ENCODE measurements around the gene OTUB1.

The OTUB1 gene

GRCh38 chr11:63945477-63946163 lies 40.6 kb upstream of the OTUB1 start:
- Histone ChIP-seq H3K27me3 (replicated peaks; ENCODE audit: insufficient read depth, low read length) (no peaks in the 10 kb centered on the region), H3K9ac (ENCODE audit: low read length) (no peak overlapping the region), H3K79me2 (ENCODE audit: low read length) (peaks cover 48% of the 10 kb centered on the region), H3F3A (ENCODE audit: insufficient read depth, low read length) (peaks cover 1% of the 10 kb centered on the region; the same call in 1 of the 2 replicates), H4K20me1 (ENCODE audit: insufficient read depth, low read length) (no peaks in the 10 kb centered on the region), H3K27ac (ENCODE audit: low read length) (no peak overlapping the region), H3K36me3 (replicated peaks; ENCODE audit: insufficient read depth, low read length) (no peaks in the 10 kb centered on the region), H3K9me2 (replicated peaks; ENCODE audit: insufficient read depth, low read length) (no peaks in the 10 kb centered on the region), H2AFZ (ENCODE audit: low read length) (no peak overlapping the region), H3K9me3 (replicated peaks; ENCODE audit: insufficient read depth, low read length) (no peaks in the 10 kb centered on the region), H3K4me3 (ENCODE audit: low read length) (no peak overlapping the region), H3K4me1 (ENCODE audit: low read length) (no peaks in the 10 kb centered on the region), H3K4me2 (ENCODE audit: low read depth, low read length) (no peak overlapping the region)
- DNase-seq: peak; percentile 44
- TF ChIP-seq, protein P1, sequence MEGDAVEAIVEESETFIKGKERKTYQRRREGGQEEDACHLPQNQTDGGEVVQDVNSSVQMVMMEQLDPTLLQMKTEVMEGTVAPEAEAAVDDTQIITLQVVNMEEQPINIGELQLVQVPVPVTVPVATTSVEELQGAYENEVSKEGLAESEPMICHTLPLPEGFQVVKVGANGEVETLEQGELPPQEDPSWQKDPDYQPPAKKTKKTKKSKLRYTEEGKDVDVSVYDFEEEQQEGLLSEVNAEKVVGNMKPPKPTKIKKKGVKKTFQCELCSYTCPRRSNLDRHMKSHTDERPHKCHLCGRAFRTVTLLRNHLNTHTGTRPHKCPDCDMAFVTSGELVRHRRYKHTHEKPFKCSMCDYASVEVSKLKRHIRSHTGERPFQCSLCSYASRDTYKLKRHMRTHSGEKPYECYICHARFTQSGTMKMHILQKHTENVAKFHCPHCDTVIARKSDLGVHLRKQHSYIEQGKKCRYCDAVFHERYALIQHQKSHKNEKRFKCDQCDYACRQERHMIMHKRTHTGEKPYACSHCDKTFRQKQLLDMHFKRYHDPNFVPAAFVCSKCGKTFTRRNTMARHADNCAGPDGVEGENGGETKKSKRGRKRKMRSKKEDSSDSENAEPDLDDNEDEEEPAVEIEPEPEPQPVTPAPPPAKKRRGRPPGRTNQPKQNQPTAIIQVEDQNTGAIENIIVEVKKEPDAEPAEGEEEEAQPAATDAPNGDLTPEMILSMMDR (IDR thresholded peaks at IDR 0.05; ENCODE audit: low read length): peak; percentile 60
- TF ChIP-seq EZH2phosphoT487 (IDR thresholded peaks at IDR 0.05; ENCODE audit: low read length): no peak

DNA sequence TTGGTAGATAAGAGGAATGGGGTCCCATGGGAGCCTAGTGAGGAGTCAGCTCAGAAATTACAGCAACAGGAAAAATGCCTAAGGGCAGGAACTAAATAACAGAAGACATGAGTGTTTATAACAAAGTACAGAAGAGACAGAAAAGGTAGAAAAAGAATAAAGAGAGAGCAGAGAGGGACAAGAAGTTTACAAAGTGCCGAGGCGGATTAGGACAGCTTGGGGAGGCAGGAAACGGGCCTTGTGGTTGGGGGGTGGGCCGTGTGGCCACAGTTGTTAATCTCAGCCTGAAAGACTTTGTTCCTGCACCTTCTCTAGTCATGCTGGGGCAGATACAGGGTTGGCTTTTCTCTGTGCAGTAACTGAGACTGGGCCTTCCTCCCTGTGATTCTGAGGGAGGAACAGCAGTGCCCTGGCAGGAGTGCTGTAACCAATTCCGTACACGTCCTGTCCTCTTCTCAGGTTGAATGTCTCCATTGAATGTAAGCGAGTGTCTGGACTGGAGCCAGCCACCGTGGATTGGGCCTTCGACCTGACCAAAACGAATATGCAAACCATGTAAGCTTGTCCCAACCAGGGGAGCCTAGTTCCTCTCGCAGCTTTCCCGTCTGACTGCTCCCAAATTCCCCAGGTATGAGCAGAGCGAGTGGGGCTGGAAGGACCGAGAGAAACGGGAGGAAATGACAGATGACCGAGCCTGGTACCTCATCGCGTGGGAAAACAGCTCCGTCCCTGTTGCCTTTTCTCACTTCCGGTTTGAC lies 34.3 kb upstream of the OTUB1 start:
- DNase-seq: no peak
- TF ChIP-seq EZH2 (optimal IDR thresholded peaks at IDR 0.05; ENCODE audit: low read depth, low read length): no peak
- TF ChIP-seq EZH2phosphoT487 (IDR thresholded peaks at IDR 0.05; ENCODE audit: low read length): no peak
- TF ChIP-seq, protein P1 (IDR thresholded peaks at IDR 0.05; ENCODE audit: low read length): no peak
- H3K36me3 ChIP-seq (replicated peaks; ENCODE audit: insufficient read depth, low read length): no peaks in the 10 kb centered on the region

DNA sequence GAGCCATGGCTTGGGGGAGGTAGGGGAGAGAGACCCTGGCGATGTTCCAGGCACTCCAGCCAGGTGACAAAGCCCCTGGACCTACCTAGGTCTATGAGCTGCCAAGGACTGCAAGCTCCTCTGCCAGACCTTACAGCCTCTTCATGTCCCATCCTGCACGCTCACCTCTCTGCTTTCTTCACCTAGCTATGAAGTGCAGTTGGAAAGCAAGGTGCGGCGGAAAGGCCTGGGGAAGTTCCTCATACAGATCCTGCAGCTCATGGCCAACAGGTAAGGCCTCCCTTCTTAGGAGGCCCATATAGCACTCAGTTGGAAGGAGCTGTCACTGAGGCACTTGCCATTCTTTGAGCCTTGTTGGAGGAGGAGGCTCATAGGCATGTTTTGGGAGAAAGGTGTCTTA lies 33.7 kb upstream of the OTUB1 start:
- no peaks in the 10 kb centered on the region; the same call in 1 of the 2 replicates for H3F3A ChIP-seq (ENCODE audit: insufficient read depth, low read length)
- H3K4me1 ChIP-seq (ENCODE audit: low read length): no peaks in the 10 kb centered on the region
- TF ChIP-seq, protein P1 (IDR thresholded peaks at IDR 0.05; ENCODE audit: low read length): no peak
- TF ChIP-seq EZH2phosphoT487 (IDR thresholded peaks at IDR 0.05; ENCODE audit: low read length) (no peak), EZH2 (optimal IDR thresholded peaks at IDR 0.05; ENCODE audit: low read depth, low read length) (no peak)
- H3K4me2 ChIP-seq (ENCODE audit: low read depth, low read length): no peak overlapping the region
- no peaks in the 10 kb centered on the region for H3K36me3 ChIP-seq (replicated peaks; ENCODE audit: insufficient read depth, low read length)
- H3K9me3 ChIP-seq (replicated peaks; ENCODE audit: insufficient read depth, low read length): no peaks in the 10 kb centered on the region
- no peak overlapping the region for H2AFZ ChIP-seq (ENCODE audit: low read length)
- DNase-seq: no peak
- H3K27ac ChIP-seq (ENCODE audit: low read length): no peak overlapping the region
- no peaks in the 10 kb centered on the region for H3K9me2 ChIP-seq (replicated peaks; ENCODE audit: insufficient read depth, low read length)
- H3K9ac ChIP-seq (ENCODE audit: low read length): no peak overlapping the region
- H3K27me3 ChIP-seq (replicated peaks; ENCODE audit: insufficient read depth, low read length): no peaks in the 10 kb centered on the region
- no peaks in the 10 kb centered on the region for H4K20me1 ChIP-seq (ENCODE audit: insufficient read depth, low read length)
- H3K79me2 ChIP-seq (ENCODE audit: low read length): no peaks in the 10 kb centered on the region; the same call in 1 of the 2 replicates
- no peak overlapping the region for H3K4me3 ChIP-seq (ENCODE audit: low read length)

More for the DNA sequence above, 34.3 kb upstream of the OTUB1 start:
- Histone ChIP-seq H3K79me2 (ENCODE audit: low read length) (no peaks in the 10 kb centered on the region; the same call in 1 of the 2 replicates), H4K20me1 (ENCODE audit: insufficient read depth, low read length) (no peaks in the 10 kb centered on the region), H3K27me3 (replicated peaks; ENCODE audit: insufficient read depth, low read length) (no peaks in the 10 kb centered on the region), H3F3A (ENCODE audit: insufficient read depth, low read length) (no peaks in the 10 kb centered on the region; the same call in 1 of the 2 replicates), H3K9ac (ENCODE audit: low read length) (no peak overlapping the region), H3K4me3 (ENCODE audit: low read length) (no peak overlapping the region), H2AFZ (ENCODE audit: low read length) (no peak overlapping the region), H3K4me1 (ENCODE audit: low read length) (no peaks in the 10 kb centered on the region), H3K9me2 (replicated peaks; ENCODE audit: insufficient read depth, low read length) (no peaks in the 10 kb centered on the region), H3K27ac (ENCODE audit: low read length) (no peak overlapping the region), H3K9me3 (replicated peaks; ENCODE audit: insufficient read depth, low read length) (no peaks in the 10 kb centered on the region), H3K4me2 (ENCODE audit: low read depth, low read length) (no peak overlapping the region)
